Activated CD4-positive, alpha-beta T cell treated with anti-CD3 and anti-CD28 coated beads, Interleukin-2, amount 10 ng/mL, durations not matched to agents 24 days and 14 days (primary cell): ENCODE results near the gene ANO1. TPM values are rescaled to one million over a fixed set of nuclear protein-coding genes. Genes with fewer than 3 reads are reported as not detected.

ENCODE experiments used
- DNase-seq: peaks from one replicate; pipeline ENCODE4 v3.0.0; 2022
- H3K27ac Mint-ChIP-seq: one replicate; pipeline ENCODE4 v1.8.0; 2022; ENCODE audit warnings: mild to moderate bottlenecking, mixed read lengths
- H3K27me3 Mint-ChIP-seq: one replicate; pipeline ENCODE4 v1.8.0; 2022; ENCODE audit warnings: mixed read lengths
- H3K36me3 Mint-ChIP-seq: one replicate; pipeline ENCODE4 v1.8.0; 2022; ENCODE audit warnings: low read depth, mild to moderate bottlenecking, mixed read lengths
- H3K4me1 Mint-ChIP-seq: one replicate; pipeline ENCODE4 v1.8.0; 2021; ENCODE audit warnings: mixed read lengths
- H3K4me3 Mint-ChIP-seq: one replicate; pipeline ENCODE4 v1.8.0; 2022; ENCODE audit warnings: mild to moderate bottlenecking, moderate library complexity, mixed read lengths
- H3K9me3 Mint-ChIP-seq: one replicate; pipeline ENCODE4 v1.8.0; 2021; ENCODE audit warnings: mixed read lengths
- intact Hi-C: fragments of 100-400 bp; cut with micrococcal nuclease; formaldehyde crosslinking; loops from one replicate; pipeline ENCODE4 v1.15.1; 2023
- total RNA-seq: library from RNA; stranded (reverse); gene quantifications from 2 replicates; pipeline ENCODE4 v1.2.3, GENCODE V29; 2022

ANO1 gene
- total RNA-seq, 1 donor from 2014 or later = not detected

- no peak overlapping the region for H3K4me3 Mint-ChIP-seq
- intact Hi-C loops = no loop called here
- no peaks in the 10 kb centered on the region for H3K27me3 Mint-ChIP-seq
- no peaks in the 10 kb centered on the region for H3K36me3 Mint-ChIP-seq
- no peak for DNase-seq
- H3K27ac Mint-ChIP-seq = no peak overlapping the region
- no peaks in the 10 kb centered on the region for H3K9me3 Mint-ChIP-seq
- no peaks in the 10 kb centered on the region for H3K4me1 Mint-ChIP-seq
These were observed 80.8 kb downstream of the ANO1 start for GRCh38 chr11:70158757-70159389.

GRCh38 chr11:70159627-70160570, 81.8 kb downstream of the ANO1 start:
- Mint-ChIP-seq H3K36me3 (no peaks in the 10 kb centered on the region), H3K27me3 (no peaks in the 10 kb centered on the region), H3K4me3 (no peak overlapping the region), H3K27ac (no peak overlapping the region), H3K9me3 (no peaks in the 10 kb centered on the region), H3K4me1 (no peaks in the 10 kb centered on the region)
- intact Hi-C loops = no loop called here
- no peak for DNase-seq

DNA sequence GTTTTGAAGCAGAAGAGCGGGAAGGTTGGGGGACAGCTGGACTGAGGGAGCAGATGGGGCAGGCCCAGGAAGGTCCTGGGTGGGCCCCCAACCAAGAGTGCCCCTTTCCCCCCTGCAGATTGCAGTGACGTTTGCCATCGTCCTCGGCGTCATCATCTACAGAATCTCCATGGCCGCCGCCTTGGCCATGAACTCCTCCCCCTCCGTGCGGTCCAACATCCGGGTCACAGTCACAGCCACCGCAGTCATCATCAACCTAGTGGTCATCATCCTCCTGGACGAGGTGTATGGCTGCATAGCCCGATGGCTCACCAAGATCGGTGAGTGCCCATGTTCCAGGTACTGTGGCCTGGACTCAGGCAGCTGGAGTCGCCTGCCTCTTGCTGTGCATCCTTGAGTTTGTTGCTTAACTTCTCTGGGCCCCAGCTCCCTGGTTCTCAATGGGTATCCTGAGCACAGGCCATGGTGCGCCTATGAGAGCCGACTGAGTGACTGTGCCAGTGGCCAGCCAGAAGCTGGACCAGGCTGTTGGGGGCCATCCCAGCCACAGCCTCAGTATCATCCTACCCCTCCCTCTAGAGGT, 83.0 kb downstream of the ANO1 start:
- Mint-ChIP-seq H3K9me3 (no peaks in the 10 kb centered on the region), H3K27me3 (no peaks in the 10 kb centered on the region), H3K36me3 (no peaks in the 10 kb centered on the region), H3K4me1 (no peaks in the 10 kb centered on the region), H3K4me3 (no peak overlapping the region), H3K27ac (no peak overlapping the region)
- intact Hi-C loops = no loop called here
- no peak for DNase-seq

- no peaks in the 10 kb centered on the region for H3K36me3 Mint-ChIP-seq
These were observed 86.6 kb downstream of the ANO1 start for GRCh38 chr11:70164705-70165104.

GRCh38 chr11:70167120-70167519, 89.0 kb downstream of the ANO1 start:
- H3K4me1 Mint-ChIP-seq = no peaks in the 10 kb centered on the region
- DNase-seq = no peak
- H3K27ac Mint-ChIP-seq = no peak overlapping the region
- intact Hi-C loops = no loop called here
- H3K4me3 Mint-ChIP-seq = no peak overlapping the region
- H3K9me3 Mint-ChIP-seq = no peaks in the 10 kb centered on the region
- no peaks in the 10 kb centered on the region for H3K36me3 Mint-ChIP-seq
- no peaks in the 10 kb centered on the region for H3K27me3 Mint-ChIP-seq

More at GRCh38 chr11:70164705-70165104, 86.6 kb downstream of the ANO1 start:
- Mint-ChIP-seq H3K9me3 (no peaks in the 10 kb centered on the region), H3K4me1 (no peaks in the 10 kb centered on the region), H3K27me3 (no peaks in the 10 kb centered on the region), H3K4me3 (no peak overlapping the region), H3K27ac (no peak overlapping the region)
- intact Hi-C loops = no loop called here
- no peak for DNase-seq

DNA sequence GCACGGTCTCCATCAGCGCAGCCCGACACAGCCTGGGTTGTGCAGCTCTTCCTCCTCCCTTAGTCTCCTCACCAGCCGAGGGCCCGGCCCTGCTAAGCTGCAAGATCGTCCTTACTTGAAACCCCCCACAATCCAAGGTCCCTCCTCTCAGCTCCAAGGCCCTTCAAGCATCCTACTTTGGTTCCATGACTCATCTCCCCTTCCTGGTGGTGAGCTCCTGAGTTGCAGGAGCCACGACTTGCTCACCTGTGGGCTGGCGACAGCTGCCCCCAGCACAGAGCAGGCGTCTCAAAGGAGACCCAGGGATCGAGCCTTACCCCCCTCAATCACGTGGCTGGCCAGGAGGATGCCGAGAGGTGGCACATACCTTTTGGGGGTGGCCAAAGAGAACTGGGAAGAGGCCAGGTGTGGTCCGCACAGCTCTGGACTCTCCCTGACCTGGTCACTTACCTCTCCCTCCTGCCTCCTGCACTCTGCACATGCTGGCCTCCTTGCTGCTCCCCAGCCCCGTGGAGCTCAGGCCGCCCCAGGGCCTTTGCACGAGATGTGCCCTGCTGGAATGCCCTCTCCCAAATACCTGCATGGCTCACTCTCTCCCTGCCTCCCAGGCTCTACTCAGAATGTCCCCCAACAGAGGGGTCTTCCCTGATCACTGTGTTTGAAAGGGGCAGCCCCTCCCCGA, 89.7 kb downstream of the ANO1 start:
- Mint-ChIP-seq H3K4me3 (no peak overlapping the region), H3K36me3 (no peaks in the 10 kb centered on the region), H3K27ac (no peak overlapping the region), H3K4me1 (no peaks in the 10 kb centered on the region), H3K27me3 (no peaks in the 10 kb centered on the region), H3K9me3 (no peaks in the 10 kb centered on the region)
- intact Hi-C loops = no loop called here
- DNase-seq = no peak

GRCh38 chr11:70168405-70168754, 90.3 kb downstream of the ANO1 start:
- H3K27ac Mint-ChIP-seq = no peak overlapping the region
- no peaks in the 10 kb centered on the region for H3K4me1 Mint-ChIP-seq
- H3K36me3 Mint-ChIP-seq = no peaks in the 10 kb centered on the region
- H3K27me3 Mint-ChIP-seq = no peaks in the 10 kb centered on the region
- no peak for DNase-seq
- H3K4me3 Mint-ChIP-seq = no peak overlapping the region
- H3K9me3 Mint-ChIP-seq = no peaks in the 10 kb centered on the region
- intact Hi-C loops = no loop called here

GRCh38 chr11:70169127-70169526, 91.0 kb downstream of the ANO1 start:
- H3K9me3 Mint-ChIP-seq = no peaks in the 10 kb centered on the region

DNA sequence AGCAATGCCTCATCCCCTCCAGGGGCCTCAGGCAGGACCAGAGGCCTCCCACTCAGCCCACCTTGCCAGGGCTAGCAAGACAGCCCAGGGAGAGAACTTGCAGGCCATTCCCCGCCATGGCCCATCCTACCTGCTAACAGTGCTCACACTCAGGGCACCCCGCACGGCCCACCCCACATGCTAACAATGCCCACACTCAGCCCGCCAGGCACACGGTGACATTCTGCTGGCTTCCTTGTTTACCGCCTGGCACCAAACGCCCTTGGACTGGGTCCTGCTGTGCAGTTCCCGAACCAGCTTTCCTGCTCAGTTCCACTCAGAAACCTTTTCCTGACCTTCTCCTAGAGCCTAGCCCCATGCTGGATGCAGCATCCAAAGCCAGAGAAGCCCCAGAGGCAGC, 91.5 kb downstream of the ANO1 start:
- no peaks in the 10 kb centered on the region for H3K9me3 Mint-ChIP-seq

More at GRCh38 chr11:70169127-70169526, 91.0 kb downstream of the ANO1 start:
- DNase-seq = no peak
- no peak overlapping the region for H3K27ac Mint-ChIP-seq
- H3K4me1 Mint-ChIP-seq = no peaks in the 10 kb centered on the region
- intact Hi-C loops = no loop called here
- no peaks in the 10 kb centered on the region for H3K36me3 Mint-ChIP-seq
- H3K4me3 Mint-ChIP-seq = no peak overlapping the region
- no peaks in the 10 kb centered on the region for H3K27me3 Mint-ChIP-seq

GRCh38 chr11:70170596-70171210, 92.6 kb downstream of the ANO1 start:
- H3K4me3 Mint-ChIP-seq = no peak overlapping the region
- H3K4me1 Mint-ChIP-seq = no peaks in the 10 kb centered on the region
- intact Hi-C loops = no loop called here
- no peak overlapping the region for H3K27ac Mint-ChIP-seq
- H3K27me3 Mint-ChIP-seq = no peaks in the 10 kb centered on the region
- DNase-seq = no peak
- H3K36me3 Mint-ChIP-seq = no peaks in the 10 kb centered on the region
- no peaks in the 10 kb centered on the region for H3K9me3 Mint-ChIP-seq

More for the DNA sequence above, 91.5 kb downstream of the ANO1 start:
- H3K36me3 Mint-ChIP-seq = no peaks in the 10 kb centered on the region
- no peak overlapping the region for H3K27ac Mint-ChIP-seq
- no peak overlapping the region for H3K4me3 Mint-ChIP-seq
- H3K4me1 Mint-ChIP-seq = no peaks in the 10 kb centered on the region
- no peaks in the 10 kb centered on the region for H3K27me3 Mint-ChIP-seq
- intact Hi-C loops = no loop called here
- DNase-seq = no peak

GRCh38 chr11:70173018-70173417, 94.9 kb downstream of the ANO1 start:
- no peak for DNase-seq
- no peaks in the 10 kb centered on the region for H3K36me3 Mint-ChIP-seq
- H3K4me3 Mint-ChIP-seq = no peak overlapping the region
- no peaks in the 10 kb centered on the region for H3K9me3 Mint-ChIP-seq
- H3K4me1 Mint-ChIP-seq = no peaks in the 10 kb centered on the region
- intact Hi-C loops = no loop called here
- no peaks in the 10 kb centered on the region for H3K27me3 Mint-ChIP-seq
- no peak overlapping the region for H3K27ac Mint-ChIP-seq

GRCh38 chr11:70174547-70175235, 96.6 kb downstream of the ANO1 start:
- Mint-ChIP-seq H3K27ac (no peak overlapping the region), H3K27me3 (no peaks in the 10 kb centered on the region), H3K4me3 (no peak overlapping the region), H3K36me3 (no peaks in the 10 kb centered on the region), H3K9me3 (no peaks in the 10 kb centered on the region), H3K4me1 (no peaks in the 10 kb centered on the region)
- intact Hi-C loops = no loop called here
- no peak for DNase-seq

DNA sequence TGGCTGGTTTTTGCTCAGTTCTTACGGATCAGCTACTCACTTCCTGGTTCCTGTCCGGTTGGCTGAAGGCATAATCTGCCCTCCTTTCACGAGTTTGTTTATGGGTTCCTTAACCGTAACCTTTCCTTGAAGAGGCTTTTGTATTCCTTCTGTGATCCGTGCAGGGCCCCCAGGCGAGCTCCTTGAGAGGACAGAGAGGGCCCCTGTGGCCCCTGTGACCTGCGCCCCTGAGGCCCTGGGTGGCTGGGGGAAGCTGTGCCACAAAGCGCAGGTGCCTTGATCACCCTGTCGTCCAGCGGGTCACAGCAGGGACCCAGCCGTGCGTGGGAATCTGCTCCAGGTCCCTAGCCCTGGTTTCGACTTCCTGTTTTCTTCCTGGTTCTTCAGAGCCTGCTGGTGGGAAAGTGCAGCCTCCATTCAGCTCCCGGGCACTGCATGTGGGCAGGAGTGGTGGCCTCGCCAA, 97.2 kb downstream of the ANO1 start:
- Mint-ChIP-seq H3K27ac (no peak overlapping the region), H3K36me3 (no peaks in the 10 kb centered on the region), H3K9me3 (no peaks in the 10 kb centered on the region), H3K4me3 (no peak overlapping the region), H3K4me1 (no peaks in the 10 kb centered on the region), H3K27me3 (no peaks in the 10 kb centered on the region)
- intact Hi-C loops = no loop called here
- DNase-seq = no peak
